Left lung (tissue), 10 donors: ENCODE data around the gene GAREM1. TPM values are rescaled to one million over a fixed set of nuclear protein-coding genes. Genes with fewer than 3 reads are reported as not detected.
A peak's percentile ranks its signal among the peaks of the same experiment; 100 is the strongest.

Source experiments
- ATAC-seq: fragments of 200-7000 bp; cut with Tn5 transposase; one replicate; pipeline ENCODE4 v1.9.1; 2020; ENCODE audit warnings: moderate library complexity
- DNase-seq, 4 donors: peaks; one replicate each; pipeline ENCODE4 v3.0.0-alpha.2; 2013 to 2020
- H3K27ac ChIP-seq, 2 donors: fragments of 200-600 bp; sonication (generic) in 1 of 2; one replicate each; pipeline versions ENCODE4 v1.5.0 to v1.8.0; 2020 to 2021
- H3K27me3 ChIP-seq, 2 donors: fragments of 200-600 bp; sonication (generic) in 1 of 2; one replicate each; pipeline versions ENCODE4 v1.5.0 to v1.8.0; 2020 to 2021
- H3K36me3 ChIP-seq, 2 donors: fragments of 200-600 bp; sonication (generic) in 1 of 2; one replicate each; pipeline versions ENCODE4 v1.5.0 to v1.8.0; 2020 to 2021
- H3K4me1 ChIP-seq, 2 donors: fragments of 200-600 bp; one replicate each; pipeline ENCODE4 v1.8.0; 2021
- H3K4me3 ChIP-seq, 2 donors: fragments of 200-600 bp; sonication (generic) in 1 of 2; one replicate each; pipeline versions ENCODE4 v1.5.0 to v1.8.0; 2020 to 2021; ENCODE audit warnings: mild to moderate bottlenecking in 1 of 2
- H3K9me3 ChIP-seq, 2 donors: fragments of 200-600 bp; sonication (generic) in 1 of 2; one replicate each; pipeline versions ENCODE4 v1.5.0 to v1.8.0; 2020 to 2021
- CTCF ChIP-seq, 2 donors: fragments of 200-600 bp; sonication (generic) in 1 of 2; IDR thresholded peaks; one replicate each; pipeline versions ENCODE4 v1.5.0 to v1.8.0; 2021; ENCODE audit warnings: antibody characterized with exemption in 2 of 2
- intact Hi-C, 2 donors: fragments of 100-400 bp; cut with DNase I; formaldehyde crosslinking; loops; one replicate each; pipeline versions ENCODE4 v1.11.2 to v1.14.2; 2022
- polyA plus RNA-seq, 6 donors: library from polyadenylated mRNA; unstranded; fragments of 120-200 nt; gene quantifications; one replicate each; pipeline ENCODE4 v1.2.1, GENCODE V29; 2013; ENCODE audit not compliant: insufficient read length in 6 of 6
- total RNA-seq, 2 donors: library from RNA; stranded (reverse); fragmentation: NEBNext Ultra II Directional; extraction: Animal tissue kit (Norgen Biotek cat#: 25700); gene quantifications; one replicate each; pipeline ENCODE4 v1.2.1, GENCODE V29; 2021
- donor health status: DM: no; HTN: yes; CAD: no.
- donor health status: DM: no; HTN: no; CAD: no.

GAREM1 gene
- total and polyA plus RNA-seq, 8 donors, result 10.3 to 20.2 (median 13.1) TPM

- H3K27ac ChIP-seq, result no peak overlapping the region
- H3K4me1 ChIP-seq, result no peaks in the 10 kb centered on the region
- no peaks in the 10 kb centered on the region for H3K9me3 ChIP-seq
- H3K4me3 ChIP-seq, result no peak overlapping the region
- H3K27me3 ChIP-seq, result no peaks in the 10 kb centered on the region
- ATAC-seq (no peak), DNase-seq (no peak)
- H3K36me3 ChIP-seq, result no peaks in the 10 kb centered on the region
- intact Hi-C loops, result no loop called here
- TF ChIP-seq CTCF (IDR thresholded peaks at IDR 0.05), result no peak
These were observed 142.3 kb downstream of the GAREM1 start for GRCh38 chr18:32328379-32328778.

- Histone ChIP-seq H3K27ac (no peak overlapping the region), H3K4me3 (no peak overlapping the region), H3K27me3 (no peaks in the 10 kb centered on the region), H3K9me3 (no peaks in the 10 kb centered on the region), H3K36me3 (no peaks in the 10 kb centered on the region), H3K4me1 (no peaks in the 10 kb centered on the region)
- TF ChIP-seq CTCF (IDR thresholded peaks at IDR 0.05), result no peak
- intact Hi-C loops, result no loop called here
- DNase-seq, result no peak
- no peak for ATAC-seq
These were observed 144.0 kb downstream of the GAREM1 start for GRCh38 chr18:32326450-32327308.

- Histone ChIP-seq H3K27ac (peak overlapping the region in 1 of 2 donors; percentile 22), H3K27me3 (no peaks in the 10 kb centered on the region), H3K36me3 (no peaks in the 10 kb centered on the region), H3K4me3 (no peak overlapping the region), H3K4me1 (no peaks in the 10 kb centered on the region), H3K9me3 (no peaks in the 10 kb centered on the region)
- TF ChIP-seq CTCF (IDR thresholded peaks at IDR 0.05), result no peak
- intact Hi-C loops, result no loop called here
- DNase-seq, result no peak
- peak; percentile 76 for ATAC-seq
These were observed 146.5 kb downstream of the GAREM1 start for GRCh38 chr18:32324181-32324580.

GRCh38 chr18:32321826-32322225 lies 148.9 kb downstream of the GAREM1 start:
- DNase-seq (no peak), ATAC-seq (no peak)
- intact Hi-C loops, result no loop called here
- no peak overlapping the region for H3K4me3 ChIP-seq
- H3K9me3 ChIP-seq, result no peaks in the 10 kb centered on the region
- H3K36me3 ChIP-seq, result no peaks in the 10 kb centered on the region
- no peaks in the 10 kb centered on the region for H3K27me3 ChIP-seq
- H3K27ac ChIP-seq, result no peak overlapping the region
- peaks cover 0 to 6% of the 10 kb centered on the region in 2 donors for H3K4me1 ChIP-seq
- TF ChIP-seq CTCF (IDR thresholded peaks at IDR 0.05), result no peak

- Histone ChIP-seq H3K9me3 (no peaks in the 10 kb centered on the region), H3K4me3 (no peak overlapping the region), H3K36me3 (no peaks in the 10 kb centered on the region), H3K27me3 (no peaks in the 10 kb centered on the region), H3K27ac (no peak overlapping the region), H3K4me1 (peaks cover 0 to 6% of the 10 kb centered on the region in 2 donors)
- ATAC-seq (peak; percentile 23), DNase-seq (no peak)
- intact Hi-C loops, result no loop called here
- TF ChIP-seq CTCF (IDR thresholded peaks at IDR 0.05), result no peak
These were observed 151.6 kb downstream of the GAREM1 start for GRCh38 chr18:32319084-32319483.
